GM18909 (cell line): ENCODE measurements around the gene CSMD2.
"Not testable (repeated sequence)": the region's sequence is repeated elsewhere in the genome, so short reads cannot be mapped to it uniquely, and the experiment has no call there.

Source experiments
- ATAC-seq: cut with Tn5 transposase; IDR thresholded peaks from one replicate; pipeline ENCODE4 v1.9.1; 2021; ENCODE audit warnings: mild to moderate bottlenecking; ENCODE audit not compliant: unreplicated experiment, poor library complexity

CSMD2 gene

GRCh38 chr1:33537885-33538284 is 627.1 kb downstream of the CSMD2 start:
- ATAC-seq = no peak

- ATAC-seq = no peak
Measured at GRCh38 chr1:33535334-33535733, 629.7 kb downstream of the CSMD2 start.

- no peak for ATAC-seq
Measured at GRCh38 chr1:33532936-33533335, 632.1 kb downstream of the CSMD2 start.

- ATAC-seq = no peak
Measured at GRCh38 chr1:33532250-33532649, 632.8 kb downstream of the CSMD2 start.

- ATAC-seq = no peak
Measured at GRCh38 chr1:33529957-33530356, 635.1 kb downstream of the CSMD2 start.

GRCh38 chr1:33527934-33528333 is 637.1 kb downstream of the CSMD2 start:
- no peak for ATAC-seq

- ATAC-seq = no peak
Measured at GRCh38 chr1:33524586-33524985, 640.4 kb downstream of the CSMD2 start.

GRCh38 chr1:33519240-33519884 is 645.7 kb downstream of the CSMD2 start:
- ATAC-seq = no peak

GRCh38 chr1:33517596-33518250 is 647.3 kb downstream of the CSMD2 start:
- no peak for ATAC-seq

GRCh38 chr1:33516891-33517567 is 648.0 kb downstream of the CSMD2 start:
- ATAC-seq = no peak

- ATAC-seq = no peak
Measured at GRCh38 chr1:33516428-33516827, 648.6 kb downstream of the CSMD2 start.

GRCh38 chr1:33515607-33516006 is 649.4 kb downstream of the CSMD2 start:
- ATAC-seq = no peak

- ATAC-seq = no peak
Measured at GRCh38 chr1:33515112-33515511, 649.9 kb downstream of the CSMD2 start.

GRCh38 chr1:33512226-33513011 is 652.6 kb downstream of the CSMD2 start:
- no peak for ATAC-seq

GRCh38 chr1:33509276-33509675 is 655.8 kb downstream of the CSMD2 start:
- ATAC-seq = not testable (repeated sequence)

- ATAC-seq = no peak
Measured at GRCh38 chr1:33508151-33508550, 656.9 kb downstream of the CSMD2 start.

GRCh38 chr1:33507661-33508060 is 657.4 kb downstream of the CSMD2 start:
- ATAC-seq = no peak

- ATAC-seq = no peak
Measured at GRCh38 chr1:33503506-33503905, 661.5 kb downstream of the CSMD2 start.

GRCh38 chr1:33502726-33503125 is 662.3 kb downstream of the CSMD2 start:
- no peak for ATAC-seq

- no peak for ATAC-seq
Measured at GRCh38 chr1:33501774-33502173, 663.3 kb downstream of the CSMD2 start.

GRCh38 chr1:33501309-33501708 is 663.7 kb downstream of the CSMD2 start:
- ATAC-seq = no peak
